OCI-LY3 (cell line): ENCODE measurements around the gene DPPA4.

Experiments
- H2AFZ ChIP-seq: fragments of 200-600, 300-600 bp; shearing (Covaris generic); 2 replicates; pipeline ENCODE4 v1.6.0; 2014; ENCODE audit warnings: antibody characterized with exemption, low read depth, low read length
- H3K27ac ChIP-seq: fragments of 200-600, 300-600 bp; sonication (generic); 2 replicates; pipeline ENCODE4 v1.5.1; 2014; ENCODE audit warnings: mild to moderate bottlenecking, low read length, moderate library complexity, mixed read lengths
- H3K27me3 ChIP-seq: fragments of 200-600, 300-600 bp; sonication (generic); 2 replicates; pipeline ENCODE4 v1.6.1; 2014; ENCODE audit warnings: low read depth, low read length, mixed read lengths
- H3K36me3 ChIP-seq: fragments of 200-600, 300-600 bp; sonication (generic); replicated peaks from 2 replicates; pipeline ENCODE3; 2014; ENCODE audit warnings: low read depth, low read length, mixed read lengths
- H3K4me1 ChIP-seq: fragments of 300-600, 200-600 bp; sonication (generic); 2 replicates; pipeline ENCODE4 v1.6.1; 2014; ENCODE audit warnings: low read length, mixed read lengths
- H3K4me2 ChIP-seq: fragments of 200-600, 300-600 bp; sonication (generic); 2 replicates; pipeline ENCODE4 v1.6.1; 2014; ENCODE audit warnings: low read length, mixed read lengths
- H3K4me3 ChIP-seq: fragments of 300-600, 200-600 bp; sonication (generic); 2 replicates; pipeline ENCODE4 v1.5.1; 2014; ENCODE audit warnings: antibody characterized with exemption, mild to moderate bottlenecking, low read length, moderate library complexity
- H3K79me2 ChIP-seq: fragments of 300-600, 200-600 bp; shearing (Covaris generic); 2 replicates; pipeline ENCODE4 v1.6.1; 2014; ENCODE audit warnings: mild to moderate bottlenecking, low read length, mixed read lengths
- H3K9ac ChIP-seq: fragments of 300-600, 200-600 bp; shearing (Covaris generic); 2 replicates; pipeline ENCODE4 v1.6.0; 2014; ENCODE audit warnings: mild to moderate bottlenecking, low read length, moderate library complexity
- H3K9me3 ChIP-seq: fragments of 200-600, 300-600 bp; shearing (Covaris generic); 2 replicates; pipeline ENCODE4 v1.6.1; 2014; ENCODE audit warnings: low read length, mixed read lengths; ENCODE audit not compliant: insufficient read depth
- H4K20me1 ChIP-seq: fragments of 200-600, 300-600 bp; sonication (generic); 2 replicates; pipeline ENCODE4 v1.6.1; 2016; ENCODE audit warnings: low read length, mixed read lengths; ENCODE audit not compliant: insufficient read depth
- CTCF ChIP-seq: fragments of 200-600, 300-600 bp; sonication (generic); IDR thresholded peaks from 2 replicates; pipeline ENCODE4 v1.5.1; 2014; ENCODE audit warnings: antibody characterized with exemption, low read length, low read depth
- EZH2phosphoT487 ChIP-seq: fragments of 200-600 bp; shearing (Covaris generic); IDR thresholded peaks from 2 replicates; pipeline ENCODE4 v1.6.1; 2018; ENCODE audit warnings: antibody characterized with exemption, mixed run types, low read depth

Gene DPPA4

GRCh38 chr3:109330405-109330804, 6.9 kb downstream of the DPPA4 start:
- no peaks in the 10 kb centered on the region for H3K79me2 ChIP-seq
- H3K27me3 ChIP-seq: no peaks in the 10 kb centered on the region; the same call in 1 of the 2 replicates
- TF ChIP-seq CTCF (no peak), EZH2phosphoT487 (no peak)
- H2AFZ ChIP-seq: no peak overlapping the region
- no peaks in the 10 kb centered on the region for H3K36me3 ChIP-seq
- H3K9me3 ChIP-seq: no peaks in the 10 kb centered on the region
- no peak overlapping the region for H3K9ac ChIP-seq
- H3K4me1 ChIP-seq: no peaks in the 10 kb centered on the region
- no peak overlapping the region for H3K27ac ChIP-seq
- H3K4me2 ChIP-seq: no peak overlapping the region
- no peaks in the 10 kb centered on the region for H4K20me1 ChIP-seq
- no peak overlapping the region for H3K4me3 ChIP-seq

GRCh38 chr3:109328202-109328601, 9.1 kb downstream of the DPPA4 start:
- Histone ChIP-seq H3K9ac (no peak overlapping the region), H3K9me3 (no peaks in the 10 kb centered on the region), H3K4me2 (no peak overlapping the region), H3K79me2 (no peaks in the 10 kb centered on the region), H3K27ac (no peak overlapping the region), H3K4me3 (no peak overlapping the region), H2AFZ (no peak overlapping the region), H3K27me3 (no peaks in the 10 kb centered on the region; the same call in 1 of the 2 replicates), H3K4me1 (no peaks in the 10 kb centered on the region), H4K20me1 (no peaks in the 10 kb centered on the region), H3K36me3 (no peaks in the 10 kb centered on the region)
- no peak for TF ChIP-seq CTCF

- no peaks in the 10 kb centered on the region for H4K20me1 ChIP-seq
- H3K27me3 ChIP-seq: no peaks in the 10 kb centered on the region; the same call in 1 of the 2 replicates
- no peak overlapping the region for H3K4me3 ChIP-seq
- no peak overlapping the region for H2AFZ ChIP-seq
- no peak overlapping the region for H3K4me2 ChIP-seq
- H3K36me3 ChIP-seq: no peaks in the 10 kb centered on the region
- TF ChIP-seq EZH2phosphoT487 (no peak), CTCF (no peak)
- no peaks in the 10 kb centered on the region for H3K4me1 ChIP-seq
- H3K9ac ChIP-seq: no peak overlapping the region
- no peaks in the 10 kb centered on the region for H3K9me3 ChIP-seq
- H3K27ac ChIP-seq: no peak overlapping the region
- H3K79me2 ChIP-seq: no peaks in the 10 kb centered on the region
These were observed 11.7 kb downstream of the DPPA4 start for GRCh38 chr3:109325657-109326056.

GRCh38 chr3:109325109-109325508, 12.2 kb downstream of the DPPA4 start:
- no peak overlapping the region for H3K9ac ChIP-seq
- H3K79me2 ChIP-seq: no peaks in the 10 kb centered on the region
- no peaks in the 10 kb centered on the region for H4K20me1 ChIP-seq
- H3K9me3 ChIP-seq: no peaks in the 10 kb centered on the region
- TF ChIP-seq CTCF (no peak), EZH2phosphoT487 (no peak)
- H3K27me3 ChIP-seq: no peaks in the 10 kb centered on the region; the same call in 1 of the 2 replicates
- no peaks in the 10 kb centered on the region for H3K4me1 ChIP-seq
- no peaks in the 10 kb centered on the region for H3K36me3 ChIP-seq
- no peak overlapping the region for H3K4me3 ChIP-seq
- H3K4me2 ChIP-seq: no peak overlapping the region
- H2AFZ ChIP-seq: no peak overlapping the region
- H3K27ac ChIP-seq: no peak overlapping the region
